ENCODE data around the gene PI4KA.

- TF ChIP-seq CTCF (IDR thresholded peaks at IDR 0.05) (no peak), POLR2A (IDR thresholded peaks at IDR 0.05) (no peak)
These were observed 36.4 kb downstream of the PI4KA start for GRCh38 chr22:20822240-20822639.

Data from body of pancreas (tissue), 4 donors.